Putamen (tissue), 1 donor: ENCODE measurements around the gene TPSB2.
A peak's percentile ranks its signal among the peaks of the same experiment; 100 is the strongest.
"Not testable (repeated sequence)": the region's sequence is repeated elsewhere in the genome, so short reads cannot be mapped to it uniquely, and the experiment has no call there.

ENCODE experiments used
- DNase-seq: peaks from one replicate; pipeline ENCODE4 v3.0.0-alpha.2; 2016; ENCODE audit warnings: low spot score

TPSB2 gene

GRCh38 chr16:1240436-1240835 is 10.5 kb upstream of the TPSB2 start, which contains the start of gene TPSAB1:
Gene TPSAB1 (plus strand): TSS chr16:1240705. CDS start chr16:1240939, 234 bp downstream.
- DNase-seq = not testable (repeated sequence)

DNA sequence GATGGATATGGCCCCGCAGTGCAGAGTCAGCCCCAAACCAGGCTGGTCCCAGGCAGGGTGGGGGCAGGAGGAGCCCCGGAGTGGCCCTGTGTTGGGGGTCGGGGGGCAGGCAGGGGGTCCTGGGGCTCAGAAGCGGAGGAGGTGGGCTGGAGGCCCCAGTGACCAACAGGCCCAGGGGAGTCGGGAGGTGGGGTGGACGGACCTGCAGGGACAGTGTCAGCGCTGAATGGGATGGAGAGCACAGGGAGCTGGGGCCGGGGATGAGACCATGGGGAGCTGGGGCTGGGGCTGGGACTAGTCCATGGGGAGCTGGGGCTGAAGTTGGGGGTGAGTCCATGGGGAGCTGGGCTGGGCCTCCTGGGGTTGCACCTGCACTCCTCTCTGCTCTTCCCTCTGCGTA is 9.6 kb upstream of the TPSB2 start:
- DNase-seq = not testable (repeated sequence)

GRCh38 chr16:1238909-1239308 is 8.9 kb upstream of the TPSB2 start:
- not testable (repeated sequence) for DNase-seq

- DNase-seq = no peak
Observed at GRCh38 chr16:1237990-1238389, 8.0 kb upstream of the TPSB2 start.

DNA sequence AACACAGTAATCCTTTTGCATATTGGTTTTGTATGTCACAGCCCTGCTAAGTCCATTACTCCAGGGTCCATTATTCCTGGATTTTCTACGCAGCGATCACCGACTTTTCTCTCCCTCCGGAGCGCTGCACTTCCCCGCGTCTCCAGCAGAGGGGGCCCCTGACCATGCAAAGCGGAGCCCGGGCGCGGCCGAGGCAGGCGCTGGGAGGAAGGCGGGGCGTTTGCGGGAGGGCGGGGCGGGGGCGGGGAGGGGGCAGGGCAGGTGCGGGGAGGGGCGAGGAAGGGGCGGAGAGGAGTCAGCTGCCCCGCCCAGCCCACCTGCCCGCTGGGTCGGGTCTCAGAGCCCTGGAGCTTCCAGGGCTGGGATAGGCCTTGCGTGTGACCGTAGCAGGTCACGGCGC is 6.7 kb upstream of the TPSB2 start:
- DNase-seq = not testable (repeated sequence)

GRCh38 chr16:1232049-1232748 is 2.2 kb upstream of the TPSB2 start:
- DNase-seq = not testable (repeated sequence)

DNA sequence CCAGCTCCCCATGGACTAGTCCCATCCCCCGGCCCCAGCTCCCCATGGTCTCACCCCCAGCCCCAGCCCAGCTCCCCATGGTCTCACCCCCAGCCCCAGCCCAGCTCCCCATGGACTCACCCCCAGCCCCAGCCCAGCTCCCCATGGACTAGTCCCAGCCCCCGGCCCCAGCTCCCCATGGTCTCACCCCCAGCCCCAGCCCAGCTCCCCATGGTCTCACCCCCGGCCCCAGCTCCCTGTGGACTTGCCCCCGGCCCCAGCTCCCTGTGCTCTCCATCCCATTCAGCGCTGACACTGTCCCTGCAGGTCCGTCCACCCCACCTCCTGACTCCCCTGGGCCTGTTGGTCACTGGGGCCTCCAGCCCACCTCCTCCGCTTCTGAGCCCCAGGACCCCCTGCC is 1.3 kb upstream of the TPSB2 start:
- not testable (repeated sequence) for DNase-seq

DNA sequence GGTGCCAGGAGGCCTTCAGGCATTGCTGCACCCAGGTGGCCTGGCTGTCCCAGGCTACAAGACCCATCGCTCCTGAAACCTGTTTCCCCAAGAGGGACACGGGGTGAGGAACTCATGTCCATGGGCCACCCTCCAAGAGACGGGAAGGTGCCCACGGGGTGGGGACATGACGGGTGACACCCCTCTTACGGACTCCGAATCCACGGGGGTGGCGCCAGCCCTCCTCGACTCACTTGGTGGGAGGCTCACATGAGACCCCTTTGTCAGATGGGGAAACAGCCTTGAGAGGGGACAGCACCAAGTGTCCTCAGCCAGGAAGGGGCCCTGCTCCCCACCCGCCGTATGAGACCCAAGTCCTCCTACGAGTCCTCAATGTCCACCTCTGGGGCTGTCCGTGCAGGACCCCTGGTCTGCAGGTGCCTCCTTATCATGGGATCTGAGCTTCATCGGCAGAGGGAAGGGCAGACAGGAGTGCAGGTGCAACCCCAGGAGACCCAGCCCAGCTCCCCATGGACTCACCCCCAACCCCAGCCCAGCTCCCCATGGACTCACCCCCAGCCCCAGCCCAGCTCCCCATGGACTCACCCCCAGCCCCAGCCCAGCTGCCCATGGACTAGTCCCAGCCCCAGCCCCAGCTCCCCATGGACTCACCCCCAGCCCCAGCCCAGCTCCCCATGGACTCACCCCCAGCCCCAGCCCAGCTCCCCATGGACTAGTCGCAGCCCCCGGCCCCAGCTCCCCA is 658 bp upstream of the TPSB2 start:
- DNase-seq = not testable (repeated sequence)

DNA sequence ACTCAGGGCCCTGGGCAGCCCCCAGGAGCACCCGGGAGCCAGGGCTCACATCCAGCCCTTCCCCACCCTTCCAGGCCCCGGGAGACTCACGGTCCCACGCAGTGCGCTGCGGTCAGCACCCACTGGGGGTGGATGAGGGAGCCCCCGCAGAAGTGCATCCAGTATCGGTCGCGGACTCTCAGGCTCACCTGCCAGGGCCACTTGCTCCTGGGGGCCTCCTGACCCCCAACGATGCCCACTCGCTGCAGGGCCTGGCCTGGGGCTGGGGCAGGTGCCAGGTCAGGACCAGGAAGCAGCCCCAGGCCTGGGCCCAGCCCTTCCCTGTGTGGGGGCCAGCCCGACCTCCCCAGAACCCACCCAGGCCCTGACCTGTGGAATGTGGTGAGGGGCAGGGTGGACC is 508 bp downstream of the TPSB2 start:
- DNase-seq = not testable (repeated sequence)

DNA sequence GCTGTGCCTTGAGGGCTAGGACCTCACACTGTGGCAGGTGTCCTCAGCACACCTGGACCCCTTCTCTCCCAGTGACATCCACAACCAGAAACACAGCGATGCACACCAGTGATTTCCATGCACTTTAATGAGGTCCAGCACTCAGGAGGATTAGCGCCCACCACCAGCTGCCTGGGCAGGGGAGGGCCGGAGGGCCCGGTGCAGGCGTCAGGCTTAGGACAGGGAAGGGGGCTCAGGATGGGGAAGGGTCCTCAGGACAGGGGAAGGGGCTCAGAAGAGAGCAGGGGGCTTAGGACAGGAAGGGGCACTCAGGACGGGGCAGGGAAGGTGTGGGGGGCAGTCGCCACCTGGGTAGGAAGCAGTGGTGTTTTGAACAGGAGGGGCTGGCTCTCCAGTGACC is 1.8 kb downstream of the TPSB2 start:
- not testable (repeated sequence) for DNase-seq

- DNase-seq = not testable (repeated sequence)
Observed at GRCh38 chr16:1226692-1227091, 3.3 kb downstream of the TPSB2 start.

GRCh38 chr16:1225728-1226311 is 4.2 kb downstream of the TPSB2 start:
- not testable (repeated sequence) for DNase-seq

DNA sequence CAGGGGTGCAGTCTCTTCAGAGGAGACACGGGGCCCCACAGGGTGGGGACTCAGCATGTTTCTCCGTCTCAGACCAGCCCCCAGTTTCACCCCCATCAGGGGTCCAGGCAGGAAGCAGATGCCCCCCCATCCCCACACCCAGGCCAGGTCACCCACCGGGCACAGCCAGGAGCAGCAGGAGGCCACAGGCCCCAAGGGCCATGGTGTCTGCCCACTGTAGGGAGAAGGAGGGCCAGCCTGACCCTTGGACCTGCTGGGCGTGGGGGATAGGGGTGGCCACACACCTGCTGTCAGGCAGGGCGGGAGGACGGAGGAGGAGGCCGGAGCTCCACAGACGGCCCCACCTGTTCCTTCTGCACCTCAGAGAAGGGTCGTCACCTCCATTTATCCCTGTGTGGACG is 4.9 kb downstream of the TPSB2 start, which contains the start of gene TPSG1:
TSS of gene TPSG1 (minus strand) at position 218 of the 401 bp plus-strand sequence. CDS start at position 202, 16 bp downstream.
- DNase-seq = no peak

- no peak for DNase-seq
Observed at GRCh38 chr16:1224558-1224957, 5.4 kb downstream of the TPSB2 start.

DNA sequence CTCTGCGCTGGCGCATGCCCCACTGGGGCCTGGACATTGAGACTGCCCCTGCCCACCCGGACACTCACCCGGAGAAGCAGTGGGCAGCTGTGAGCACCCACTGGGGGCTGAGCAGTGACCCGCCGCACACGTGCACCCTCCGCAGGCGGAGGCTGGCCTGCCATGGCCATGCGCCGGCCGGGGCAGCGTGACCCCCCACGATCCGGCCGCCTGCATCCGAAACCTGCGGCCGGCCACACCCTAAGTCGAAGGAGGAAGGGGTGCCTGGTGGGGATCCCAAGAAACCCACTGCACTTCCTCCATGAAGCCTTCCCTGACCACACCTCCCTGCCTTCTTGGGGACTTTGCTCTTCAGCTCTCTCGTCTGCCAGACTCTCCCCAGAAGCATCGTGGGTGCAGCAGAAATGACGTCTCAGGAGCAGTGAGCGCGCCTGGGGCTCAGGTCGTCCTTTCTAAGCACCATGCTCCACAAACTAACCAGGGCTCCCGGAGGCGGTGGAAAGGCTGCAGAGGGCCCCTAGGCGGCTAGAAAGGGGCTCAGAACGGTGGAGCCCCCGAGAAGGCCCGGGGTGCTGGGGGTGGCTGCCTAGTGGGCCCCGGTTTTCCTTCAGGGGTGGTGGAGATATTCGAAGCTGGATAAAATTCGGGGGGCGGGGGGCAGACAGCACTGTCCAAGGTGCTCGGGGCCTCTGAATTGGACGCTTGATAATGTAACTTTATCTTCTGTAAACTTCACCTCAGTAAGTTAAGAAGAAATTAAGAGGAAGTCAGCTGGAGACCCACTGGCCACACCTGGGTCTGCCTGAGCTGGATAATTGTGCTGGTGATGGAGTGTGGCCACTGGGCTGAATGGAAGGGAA is 6.4 kb downstream of the TPSB2 start:
- DNase-seq = peak; percentile 34

GRCh38 chr16:1222553-1223354 is 7.2 kb downstream of the TPSB2 start:
- DNase-seq = no peak

DNA sequence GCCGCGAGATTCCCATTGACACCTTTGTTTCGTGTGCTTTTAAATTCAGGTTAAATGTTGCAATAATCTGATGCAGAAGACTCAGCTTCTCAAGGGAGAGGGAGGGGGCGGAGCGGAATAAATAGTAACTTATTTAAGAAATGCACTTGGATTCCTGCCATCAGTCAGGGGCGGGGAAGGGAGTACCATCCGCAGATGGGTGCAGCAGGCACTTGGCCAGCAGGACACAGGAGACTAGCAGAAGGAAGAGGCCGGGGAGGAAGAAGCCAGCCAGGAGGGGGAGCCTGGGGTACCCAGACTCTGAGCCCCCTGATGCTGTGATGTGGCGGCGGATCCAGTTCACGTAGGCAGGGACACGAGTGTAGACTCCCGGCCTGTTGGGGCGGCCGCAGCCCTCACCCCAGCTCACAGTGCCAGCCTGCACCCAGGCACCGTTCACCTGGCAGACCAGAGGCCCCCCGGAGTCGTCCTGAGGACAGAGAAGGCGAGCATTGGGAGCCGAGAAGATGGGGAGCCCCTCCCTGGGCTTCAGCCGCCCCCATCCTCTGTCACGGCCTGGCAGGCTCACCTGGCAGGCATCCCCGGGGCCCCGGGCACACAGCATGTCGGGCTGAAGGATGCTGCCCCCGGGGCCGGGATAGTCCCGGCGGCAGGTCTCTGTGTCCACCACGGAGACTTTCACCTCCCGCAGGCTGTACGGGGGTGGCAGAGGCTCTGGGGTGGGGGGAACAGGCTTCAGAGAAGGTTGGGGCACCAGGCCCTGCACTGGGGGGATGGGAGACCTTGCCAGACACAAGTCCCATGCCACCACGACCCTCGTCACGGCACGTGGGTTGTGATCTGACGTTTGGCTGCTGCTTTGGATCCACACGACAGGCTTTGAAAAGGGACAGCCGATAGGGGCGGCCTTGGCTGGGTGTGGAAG is 8.1 kb downstream of the TPSB2 start:
- peak; percentile 71 for DNase-seq

- no peak for DNase-seq
Observed at GRCh38 chr16:1220841-1221627, 8.9 kb downstream of the TPSB2 start.

- no peak for DNase-seq
Observed at GRCh38 chr16:1220098-1220728, 9.8 kb downstream of the TPSB2 start.
